ENCODE measurements around the gene ARHGEF5.
"Not testable (repeated sequence)": the region's sequence is repeated elsewhere in the genome, so short reads cannot be mapped to it uniquely, and the experiment has no call there.

The ARHGEF5 gene

DNA sequence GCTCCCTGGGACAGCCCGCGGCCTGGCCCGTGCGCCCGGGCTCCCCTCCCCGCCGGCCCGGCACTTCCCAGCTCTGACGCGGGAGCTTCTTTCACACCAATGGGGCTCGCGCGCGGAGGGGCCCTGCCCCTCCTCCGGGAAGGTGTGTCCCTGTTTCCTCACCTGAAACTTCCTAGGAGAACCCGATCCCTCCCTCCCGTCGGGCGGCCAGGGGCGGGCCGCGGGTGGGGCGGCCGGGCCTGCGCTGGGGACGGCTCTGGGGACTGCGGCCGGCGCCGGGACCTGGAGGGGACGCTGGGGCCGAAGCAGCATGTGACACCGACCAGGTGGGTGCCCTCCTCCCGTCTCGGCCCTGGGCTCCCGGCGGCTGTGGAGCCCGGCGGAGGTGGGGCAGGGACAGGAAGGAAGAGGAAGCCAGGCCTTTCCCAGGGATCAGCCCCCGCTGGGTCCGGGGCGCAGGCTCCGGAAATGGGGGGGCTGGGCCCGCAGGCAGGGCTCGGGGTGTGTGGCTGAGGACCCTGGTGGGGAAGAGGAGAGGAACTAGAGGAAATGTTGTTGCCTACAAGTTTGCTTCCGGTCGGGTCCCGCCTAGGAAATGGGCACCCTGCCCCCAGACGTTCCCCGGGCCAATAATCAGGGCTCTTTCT is at the start of gene ARHGEF5:
Gene ARHGEF5, plus strand, starts transcription at position 227 of the 647 bp plus-strand sequence. CDS start 7,268 bp downstream, outside the sequence.
- not testable (repeated sequence) for TF ChIP-seq GATA2, GATA3 (IDR thresholded peaks at IDR 0.05; ENCODE audit: low read depth, low read length)

GRCh38 chr7:144311872-144312469 is 43.2 kb upstream of the ARHGEF5 start, which contains the start of gene OR2A1:
OR2A1 (plus strand) TSS chr7:144312419; CDS start chr7:144318125, 5,706 bp downstream.
- TF ChIP-seq GATA3, GATA2 (IDR thresholded peaks at IDR 0.05; ENCODE audit: low read depth, low read length): not testable (repeated sequence)

- TF ChIP-seq GATA2 (IDR thresholded peaks at IDR 0.05; ENCODE audit: low read depth, low read length) (no peak), GATA3 (IDR thresholded peaks at IDR 0.05; ENCODE audit: low read depth, low read length) (no peak)
Observed at GRCh38 chr7:144378651-144379050, 23.4 kb downstream of the ARHGEF5 start.

- TF ChIP-seq GATA2 (IDR thresholded peaks at IDR 0.05; ENCODE audit: low read depth, low read length) = no peak
- no peak for TF ChIP-seq GATA3 (IDR thresholded peaks at IDR 0.05; ENCODE audit: low read depth, low read length)
Observed at GRCh38 chr7:144379776-144380384, 24.7 kb downstream of the ARHGEF5 start.

GRCh38 chr7:144384071-144384470 is 28.9 kb downstream of the ARHGEF5 start:
- no peak for TF ChIP-seq GATA2 (IDR thresholded peaks at IDR 0.05; ENCODE audit: low read depth, low read length)
- no peak for TF ChIP-seq GATA3 (IDR thresholded peaks at IDR 0.05; ENCODE audit: low read depth, low read length)

- no peak for TF ChIP-seq GATA3 (IDR thresholded peaks at IDR 0.05; ENCODE audit: low read depth, low read length)
- no peak for TF ChIP-seq GATA2 (IDR thresholded peaks at IDR 0.05; ENCODE audit: low read depth, low read length)
Observed at GRCh38 chr7:144384555-144385245, 29.5 kb downstream of the ARHGEF5 start.

- TF ChIP-seq GATA2 (IDR thresholded peaks at IDR 0.05; ENCODE audit: low read depth, low read length) (no peak), GATA3 (IDR thresholded peaks at IDR 0.05; ENCODE audit: low read depth, low read length) (no peak)
Observed at GRCh38 chr7:144386741-144387140, 31.5 kb downstream of the ARHGEF5 start.

DNA sequence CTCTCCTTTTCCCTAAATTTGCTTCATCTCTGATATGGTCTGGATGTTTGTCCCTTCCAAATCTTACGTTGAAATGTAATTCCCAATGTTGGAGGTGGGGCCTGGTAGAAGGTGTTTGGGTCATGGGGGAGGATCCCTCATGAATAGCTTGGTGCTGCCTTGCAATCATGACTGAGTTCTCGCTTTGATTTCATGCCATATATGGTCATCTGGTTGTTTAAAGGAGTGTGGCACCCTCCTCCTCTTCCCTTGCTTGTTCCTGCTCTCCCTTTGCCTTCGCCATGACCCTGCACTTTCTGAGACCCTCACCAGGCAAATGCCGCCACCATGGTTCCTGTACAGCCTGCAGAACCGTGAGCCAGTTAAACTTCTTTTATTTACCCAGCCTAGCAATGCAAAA is 33.7 kb downstream of the ARHGEF5 start:
- TF ChIP-seq GATA3 (IDR thresholded peaks at IDR 0.05; ENCODE audit: low read depth, low read length) (no peak), GATA2 (IDR thresholded peaks at IDR 0.05; ENCODE audit: low read depth, low read length) (no peak)

DNA sequence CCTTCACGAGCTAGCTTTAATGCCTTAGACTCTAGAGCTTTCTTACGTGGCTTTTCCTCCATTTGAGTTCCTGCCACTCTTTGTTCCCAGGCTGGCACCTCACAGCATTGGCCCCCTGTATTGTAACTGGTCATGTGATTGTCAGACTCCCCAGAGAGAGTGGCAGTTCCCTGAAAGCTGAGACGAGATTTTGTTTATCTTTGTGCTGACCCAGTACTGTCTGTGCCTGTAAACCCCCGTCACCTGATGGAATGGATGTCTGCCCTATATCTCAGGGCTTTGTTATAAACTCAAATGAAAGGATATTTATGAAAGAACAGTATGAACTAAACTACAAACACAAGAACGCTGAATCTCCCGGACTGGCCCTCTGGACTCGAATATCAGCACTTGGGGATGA is 35.3 kb downstream of the ARHGEF5 start:
- no peak for TF ChIP-seq GATA3 (IDR thresholded peaks at IDR 0.05; ENCODE audit: low read depth, low read length)
- TF ChIP-seq GATA2 (IDR thresholded peaks at IDR 0.05; ENCODE audit: low read depth, low read length) = no peak

DNA sequence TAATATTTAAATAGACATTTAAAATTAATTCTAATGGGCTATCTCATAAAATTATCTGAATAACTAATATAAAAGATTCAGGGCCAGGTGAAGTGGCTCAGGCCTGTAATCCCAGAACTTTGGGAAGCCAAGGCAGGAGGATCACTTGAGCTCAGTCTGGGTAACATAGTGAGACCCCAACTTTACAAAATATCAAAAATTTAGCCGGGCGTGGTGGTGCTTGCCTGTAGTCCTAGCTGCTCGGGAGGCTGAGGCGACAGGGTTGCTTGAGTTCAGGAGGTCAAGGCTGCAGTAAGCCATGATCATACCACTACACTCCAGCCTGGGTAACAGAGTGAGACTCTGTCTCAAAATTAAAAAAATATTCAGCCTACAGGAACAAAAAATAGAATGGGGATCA is 35.8 kb downstream of the ARHGEF5 start:
- TF ChIP-seq GATA2 (IDR thresholded peaks at IDR 0.05; ENCODE audit: low read depth, low read length) (no peak), GATA3 (IDR thresholded peaks at IDR 0.05; ENCODE audit: low read depth, low read length) (no peak)

DNA sequence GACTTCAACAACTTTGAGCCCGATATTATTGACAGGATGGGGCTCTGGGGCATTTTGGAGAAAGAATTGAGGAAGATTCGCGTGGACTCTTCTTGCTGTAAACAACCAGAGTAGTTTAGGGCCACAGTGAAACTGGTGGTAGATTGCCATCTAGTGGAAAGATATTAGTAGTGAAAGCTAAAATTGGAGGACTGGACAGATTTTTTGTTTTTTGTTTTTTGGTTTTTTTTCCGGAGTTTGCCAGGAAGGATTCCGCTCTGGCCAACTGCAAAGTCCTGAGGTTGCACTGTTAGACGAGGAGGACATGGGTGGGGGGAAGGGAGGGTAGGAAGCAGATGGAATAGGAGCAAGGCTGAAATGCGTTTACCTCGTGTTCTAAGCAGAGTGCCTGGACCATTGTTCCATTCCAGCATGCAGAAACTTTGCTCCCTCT is 36.6 kb downstream of the ARHGEF5 start:
- TF ChIP-seq GATA2 (IDR thresholded peaks at IDR 0.05; ENCODE audit: low read depth, low read length) (no peak), GATA3 (IDR thresholded peaks at IDR 0.05; ENCODE audit: low read depth, low read length) (no peak)

- TF ChIP-seq GATA2 (IDR thresholded peaks at IDR 0.05; ENCODE audit: low read depth, low read length) (no peak), GATA3 (IDR thresholded peaks at IDR 0.05; ENCODE audit: low read depth, low read length) (no peak)
Observed at GRCh38 chr7:144397086-144397485, 41.9 kb downstream of the ARHGEF5 start.

DNA sequence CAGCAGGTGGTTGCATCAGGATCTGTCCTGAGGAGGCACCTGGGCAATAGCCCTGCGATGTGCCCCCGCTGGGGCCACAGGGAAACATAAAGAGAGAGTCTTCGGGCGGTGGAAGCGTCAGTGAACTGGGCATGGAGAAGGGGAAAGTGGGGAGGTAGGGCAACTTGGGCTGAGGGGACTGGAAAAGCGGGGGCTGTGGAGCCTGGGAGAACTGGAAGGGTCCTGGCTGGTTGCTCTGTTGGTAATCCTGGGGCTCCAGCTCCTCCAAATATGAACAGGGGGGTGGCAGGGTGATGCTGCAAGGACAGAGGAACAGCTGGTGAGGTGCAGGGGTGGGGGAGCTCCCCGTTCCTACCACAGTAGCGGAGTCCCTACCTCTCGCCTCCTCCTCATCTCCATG is 43.1 kb downstream of the ARHGEF5 start:
- TF ChIP-seq GATA3 (IDR thresholded peaks at IDR 0.05; ENCODE audit: low read depth, low read length) (no peak), GATA2 (IDR thresholded peaks at IDR 0.05; ENCODE audit: low read depth, low read length) (no peak)

GRCh38 chr7:144398911-144399310 is 43.7 kb downstream of the ARHGEF5 start:
- no peak for TF ChIP-seq GATA2 (IDR thresholded peaks at IDR 0.05; ENCODE audit: low read depth, low read length)
- TF ChIP-seq GATA3 (IDR thresholded peaks at IDR 0.05; ENCODE audit: low read depth, low read length) = no peak
